Activated naive CD8-positive, alpha-beta T cell (primary cell): ENCODE results near the gene PXMP2.

Source experiments
- H3K27ac Mint-ChIP-seq: one replicate; pipeline ENCODE4 v1.8.0; 2021; ENCODE audit warnings: mixed read lengths
- H3K27me3 Mint-ChIP-seq: one replicate; pipeline ENCODE4 v1.8.0; 2021; ENCODE audit warnings: mixed read lengths
- H3K36me3 Mint-ChIP-seq: one replicate; pipeline ENCODE4 v1.8.0; 2021; ENCODE audit warnings: mixed read lengths
- H3K4me1 Mint-ChIP-seq: one replicate; pipeline ENCODE4 v1.8.0; 2021; ENCODE audit warnings: low read depth, mixed read lengths
- H3K4me3 Mint-ChIP-seq: one replicate; pipeline ENCODE4 v1.8.0; 2021; ENCODE audit warnings: mild to moderate bottlenecking, mixed read lengths
- H3K9me3 Mint-ChIP-seq: one replicate; pipeline ENCODE4 v1.8.0; 2021; ENCODE audit warnings: low read depth, mixed read lengths

The PXMP2 gene

DNA sequence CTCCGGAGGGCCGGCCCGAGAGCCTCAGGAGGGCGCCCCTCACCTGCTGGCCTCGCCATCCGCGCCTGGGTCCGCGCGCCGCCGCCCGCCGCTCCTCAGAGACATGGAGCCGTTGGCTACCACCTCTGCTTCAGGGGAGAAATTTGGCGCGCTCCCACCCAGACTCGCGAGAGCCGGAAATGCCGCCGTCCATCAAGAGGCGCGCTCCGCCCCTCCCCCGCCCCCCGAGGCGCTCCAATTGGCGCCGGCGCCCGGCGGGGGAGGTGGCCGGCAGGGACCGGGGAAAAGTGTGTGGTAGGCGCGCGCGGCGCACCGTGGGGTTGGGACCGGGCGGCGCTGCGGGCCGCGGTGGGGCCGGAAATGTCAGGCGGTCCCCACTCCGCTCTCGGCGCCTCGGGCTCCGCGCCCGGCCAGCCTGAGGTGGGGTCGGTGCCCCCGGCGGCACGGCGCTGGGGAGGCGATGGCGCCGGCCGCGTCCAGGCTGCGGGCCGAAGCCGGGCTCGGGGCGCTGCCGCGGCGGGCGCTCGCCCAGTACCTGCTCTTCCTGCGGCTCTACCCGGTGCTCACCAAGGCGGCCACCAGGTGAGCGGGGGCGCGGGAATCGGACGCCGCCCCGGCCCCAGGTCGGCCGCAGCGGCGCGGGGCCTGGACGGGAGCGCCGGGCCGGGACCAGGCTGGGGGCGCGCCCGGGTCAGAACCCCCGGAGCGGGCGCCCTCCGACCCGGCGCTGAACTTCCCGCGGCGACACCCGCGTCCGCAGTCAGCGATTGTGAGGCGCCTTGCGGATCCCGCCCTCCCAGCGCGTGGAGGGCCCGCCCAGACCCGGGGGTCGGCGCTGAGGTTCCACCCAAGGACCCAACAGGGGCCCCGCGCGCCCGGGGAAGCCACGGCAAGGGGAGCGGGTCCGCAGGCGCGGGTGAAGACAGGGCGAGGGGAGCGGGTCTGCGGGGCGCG lies at the start of gene PXMP2, which contains the start of gene POLE:
PXMP2 (plus strand) TSS at position 377 of the 954 bp plus-strand sequence; CDS start at position 461, 84 bp downstream.
POLE (minus strand) TSS at position 132 of the 954 bp plus-strand sequence; CDS start at position 105, 27 bp downstream.
- Mint-ChIP-seq H3K36me3 (peaks cover 4% of the 10 kb centered on the region), H3K27ac (peak within 1 kb of the TSS; percentile 41), H3K4me1 (peaks cover 23% of the 10 kb centered on the region), H3K4me3 (peak within 1 kb of the TSS; percentile 82), H3K27me3 (no peaks in the 10 kb centered on the region), H3K9me3 (no peaks in the 10 kb centered on the region)

DNA sequence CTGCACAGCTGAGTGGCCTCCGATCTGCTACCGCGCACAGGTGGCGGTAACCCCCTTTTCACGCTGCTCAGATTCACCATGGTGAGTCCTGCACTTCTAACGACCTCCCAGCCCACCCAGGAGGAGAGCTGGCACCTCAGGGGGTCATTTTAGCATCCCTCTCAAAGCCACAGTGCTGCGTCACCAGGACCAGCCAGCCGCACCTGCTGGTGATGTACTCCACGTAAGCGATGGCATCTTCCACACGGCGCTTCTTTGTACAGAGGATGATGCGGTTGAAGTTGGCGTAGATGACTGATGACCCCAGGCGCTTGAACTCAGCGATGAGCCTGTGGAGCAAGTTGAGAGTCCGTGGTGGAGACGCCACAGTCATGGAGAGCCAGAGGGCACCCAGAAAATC lies 49.6 kb upstream of the PXMP2 start:
- Mint-ChIP-seq H3K27me3 (no peaks in the 10 kb centered on the region), H3K36me3 (peaks cover 15% of the 10 kb centered on the region), H3K27ac (no peak overlapping the region), H3K4me1 (no peaks in the 10 kb centered on the region), H3K4me3 (no peak overlapping the region), H3K9me3 (no peaks in the 10 kb centered on the region)

DNA sequence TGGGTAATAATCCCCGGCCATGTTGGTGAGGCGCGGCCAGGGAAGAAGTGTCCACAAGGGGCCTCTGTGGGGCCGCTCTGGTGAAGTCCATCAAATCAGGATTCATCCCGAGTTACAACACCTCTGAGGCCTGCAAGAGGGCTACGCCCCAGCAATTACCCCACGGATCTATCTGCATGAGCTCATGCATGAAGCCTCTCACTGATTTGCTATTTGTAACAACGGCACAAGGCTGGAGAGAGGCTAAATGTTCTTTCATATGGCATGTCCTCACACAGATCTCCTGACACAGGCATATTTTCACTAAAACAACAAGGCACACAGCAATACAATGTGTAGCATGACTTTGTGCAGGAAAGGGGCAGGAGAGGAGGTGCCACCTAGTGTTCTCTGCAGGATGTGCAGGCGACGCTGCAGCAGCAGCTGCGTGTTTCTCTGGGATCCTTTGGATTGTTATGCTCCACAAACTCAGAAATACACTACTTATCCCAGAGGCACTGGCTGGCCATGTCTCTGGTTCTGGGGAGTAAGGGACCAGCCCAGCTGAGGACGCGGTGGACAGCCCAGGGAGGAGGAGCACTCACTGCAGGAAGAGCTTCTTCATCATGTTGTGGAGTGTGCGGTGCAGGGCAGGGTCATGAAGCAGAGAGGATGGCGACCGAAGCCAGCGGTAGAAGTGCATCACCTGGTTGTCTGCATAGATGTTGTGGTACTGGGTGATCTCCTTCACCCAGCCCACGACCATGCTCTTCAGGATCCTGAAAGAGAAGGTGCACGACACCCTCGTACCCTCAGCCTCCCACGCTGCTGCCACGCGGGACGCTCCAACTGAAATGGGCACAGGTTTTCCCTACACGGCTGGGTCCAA lies 48.6 kb upstream of the PXMP2 start:
- H3K36me3 Mint-ChIP-seq, result peaks cover 12% of the 10 kb centered on the region
- no peak overlapping the region for H3K4me3 Mint-ChIP-seq
- H3K9me3 Mint-ChIP-seq, result no peaks in the 10 kb centered on the region
- no peaks in the 10 kb centered on the region for H3K27me3 Mint-ChIP-seq
- no peaks in the 10 kb centered on the region for H3K4me1 Mint-ChIP-seq
- no peak overlapping the region for H3K27ac Mint-ChIP-seq

DNA sequence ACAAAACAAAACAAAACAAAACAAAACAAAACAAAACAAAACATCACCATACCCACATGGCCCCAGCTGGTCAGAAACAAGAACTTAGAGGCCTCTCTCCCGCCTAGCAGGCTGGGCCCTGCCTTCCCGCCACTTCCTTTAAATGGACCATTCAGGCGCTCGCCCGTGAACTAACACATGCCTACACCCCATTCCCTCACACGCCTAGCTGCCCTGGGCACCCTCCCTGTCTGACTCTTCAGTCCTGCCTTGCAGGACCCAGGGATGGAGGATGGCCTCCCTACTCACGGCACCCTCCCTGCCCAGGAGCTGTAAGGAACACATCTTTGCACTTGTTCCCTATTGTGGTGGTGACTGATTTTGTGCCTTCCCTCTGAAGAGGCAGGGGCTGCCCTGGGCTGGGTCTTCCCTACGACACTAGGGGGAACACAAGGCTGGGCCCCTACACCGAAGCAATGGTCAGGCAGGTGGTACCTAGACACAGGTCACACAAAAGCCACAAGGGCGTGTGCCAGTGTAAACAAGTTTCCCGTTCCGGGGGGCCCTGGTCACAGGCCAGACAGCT lies 47.3 kb upstream of the PXMP2 start:
- Mint-ChIP-seq H3K4me3 (no peak overlapping the region), H3K27ac (no peak overlapping the region), H3K36me3 (peaks cover 11% of the 10 kb centered on the region), H3K9me3 (no peaks in the 10 kb centered on the region), H3K27me3 (no peaks in the 10 kb centered on the region), H3K4me1 (no peaks in the 10 kb centered on the region)

DNA sequence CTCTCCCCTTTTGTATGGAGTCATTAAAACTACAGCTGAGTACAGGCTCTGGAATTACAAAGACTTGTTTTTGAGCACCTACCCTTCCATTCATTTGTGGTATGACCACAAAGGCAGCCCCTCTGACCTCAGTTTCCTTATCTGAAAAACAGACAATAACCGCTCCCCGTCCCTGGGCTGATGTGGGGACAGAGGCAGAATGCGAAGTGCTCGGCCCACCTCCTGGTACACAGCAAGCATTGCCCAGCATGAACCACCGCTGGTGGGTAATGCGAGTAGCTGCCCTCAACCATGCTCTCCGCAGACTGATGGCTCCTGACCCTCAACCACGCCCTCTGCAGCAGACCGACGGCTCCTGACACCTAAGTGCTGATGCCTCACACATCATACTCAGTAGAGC lies 46.5 kb upstream of the PXMP2 start:
- no peak overlapping the region for H3K4me3 Mint-ChIP-seq
- H3K27me3 Mint-ChIP-seq, result no peaks in the 10 kb centered on the region
- H3K9me3 Mint-ChIP-seq, result no peaks in the 10 kb centered on the region
- peaks cover 10% of the 10 kb centered on the region for H3K36me3 Mint-ChIP-seq
- H3K27ac Mint-ChIP-seq, result no peak overlapping the region
- H3K4me1 Mint-ChIP-seq, result no peaks in the 10 kb centered on the region

DNA sequence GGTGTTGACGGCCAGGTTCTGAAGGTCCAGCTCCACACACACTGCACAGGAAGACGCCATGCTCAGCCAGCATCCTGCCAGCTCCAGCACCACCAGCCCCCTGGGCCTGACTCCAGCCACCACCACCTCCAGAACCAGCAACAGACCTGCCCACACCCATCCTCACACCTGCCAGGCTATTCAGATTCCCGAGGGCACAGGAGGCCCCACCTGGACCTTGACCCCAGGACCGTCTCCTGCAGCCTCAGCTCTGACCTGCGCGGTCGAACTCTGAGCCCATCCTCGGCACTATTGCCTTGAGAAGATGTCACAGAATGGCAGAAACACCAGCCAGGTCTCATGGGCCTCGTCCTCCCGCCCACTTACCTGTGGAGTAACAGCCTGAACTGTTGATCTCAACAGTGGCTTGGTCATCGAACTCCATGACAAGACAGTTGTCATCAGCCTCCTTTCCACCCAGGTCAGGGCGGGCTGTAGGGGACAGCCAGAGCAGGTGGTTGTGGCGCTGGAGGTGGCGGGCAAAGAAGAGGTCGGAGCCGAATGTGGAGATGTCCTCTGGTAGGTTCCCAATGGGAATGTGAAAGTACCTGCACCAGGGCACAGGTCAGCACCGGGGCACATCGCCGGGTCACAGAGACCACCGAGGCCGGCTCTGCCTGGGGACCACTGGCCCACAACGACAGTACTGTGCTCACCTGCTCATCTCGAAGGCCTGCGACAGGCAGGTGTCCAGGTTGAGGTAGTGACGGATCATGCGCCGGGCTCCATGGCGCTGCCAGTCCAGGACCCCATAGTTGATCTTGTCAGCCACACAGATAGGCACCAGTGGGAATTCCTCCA lies 45.4 kb upstream of the PXMP2 start:
- Mint-ChIP-seq H3K4me1 (no peaks in the 10 kb centered on the region), H3K27me3 (no peaks in the 10 kb centered on the region), H3K9me3 (no peaks in the 10 kb centered on the region), H3K36me3 (peaks cover 11% of the 10 kb centered on the region), H3K27ac (no peak overlapping the region), H3K4me3 (no peak overlapping the region)

DNA sequence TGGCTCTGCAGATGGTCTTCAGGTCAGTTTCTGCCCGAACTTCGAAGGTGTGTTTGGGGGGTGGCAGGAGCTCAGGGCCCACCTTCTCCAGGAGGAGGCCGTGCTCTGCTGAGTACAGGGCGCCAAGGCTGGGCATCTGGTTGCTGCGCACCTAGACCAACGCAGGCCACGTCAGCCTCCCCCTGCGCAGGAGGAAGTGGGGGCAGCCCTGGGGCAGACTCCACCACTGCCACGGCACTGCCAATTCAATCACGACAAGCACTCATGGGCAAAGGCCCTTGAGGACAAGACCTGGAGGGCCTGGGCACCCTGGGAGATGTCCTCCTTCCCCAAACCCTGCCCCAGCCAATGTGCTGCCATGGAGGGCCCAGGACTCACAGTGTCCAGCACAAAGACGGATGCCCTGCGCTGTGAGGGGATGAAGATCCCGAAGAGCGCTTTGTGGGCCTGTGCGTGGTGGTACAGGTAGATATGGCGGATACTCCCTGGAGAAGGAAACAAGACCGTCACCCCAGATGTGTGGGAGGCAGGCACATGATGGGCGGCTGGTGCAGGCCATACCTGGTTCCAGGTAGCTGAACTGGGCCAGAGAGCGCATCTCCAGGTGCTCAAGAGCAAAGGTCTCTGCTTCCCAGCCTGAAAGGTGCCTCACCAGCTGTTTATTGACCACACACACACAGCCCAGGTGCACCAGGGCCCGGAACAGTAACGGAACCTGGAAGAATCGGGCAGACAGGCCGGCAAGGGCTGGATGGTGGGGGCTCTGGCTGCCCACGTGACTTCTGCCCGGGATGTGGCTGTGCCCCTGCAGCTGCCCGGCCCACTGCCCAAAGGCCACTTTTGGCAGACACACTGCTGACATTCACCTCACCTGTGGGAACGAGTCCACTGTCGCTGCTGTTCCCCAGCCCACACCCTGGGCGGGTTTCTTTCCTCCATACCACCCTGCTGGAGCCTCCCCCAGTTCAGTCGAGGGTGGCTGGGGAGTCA lies 44.2 kb upstream of the PXMP2 start:
- H3K27me3 Mint-ChIP-seq, result no peaks in the 10 kb centered on the region
- peaks cover 10% of the 10 kb centered on the region for H3K36me3 Mint-ChIP-seq
- H3K9me3 Mint-ChIP-seq, result no peaks in the 10 kb centered on the region
- no peaks in the 10 kb centered on the region for H3K4me1 Mint-ChIP-seq
- H3K27ac Mint-ChIP-seq, result no peak overlapping the region
- H3K4me3 Mint-ChIP-seq, result no peak overlapping the region

DNA sequence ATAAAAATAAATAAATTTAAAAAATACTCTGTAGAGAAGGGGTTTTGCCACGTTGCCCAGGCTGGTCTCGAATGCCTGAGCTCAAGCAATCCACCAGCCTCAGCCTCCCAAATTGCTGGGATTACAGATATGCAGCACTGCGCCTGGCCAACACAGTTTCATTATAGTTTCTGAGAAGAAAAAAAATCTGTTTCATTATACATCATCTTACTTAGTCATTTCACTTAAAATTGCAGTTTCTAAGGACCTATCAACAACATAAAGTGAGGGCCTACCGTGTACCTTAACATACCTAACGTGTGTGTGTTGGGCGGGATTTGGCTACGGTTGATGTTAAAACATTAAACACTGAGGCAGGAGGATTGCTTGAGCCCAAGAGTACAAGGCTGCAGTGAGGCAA lies 40.5 kb upstream of the PXMP2 start:
- Mint-ChIP-seq H3K9me3 (no peaks in the 10 kb centered on the region), H3K27me3 (no peaks in the 10 kb centered on the region), H3K27ac (no peak overlapping the region), H3K36me3 (peaks cover 7% of the 10 kb centered on the region), H3K4me3 (no peak overlapping the region), H3K4me1 (no peaks in the 10 kb centered on the region)

DNA sequence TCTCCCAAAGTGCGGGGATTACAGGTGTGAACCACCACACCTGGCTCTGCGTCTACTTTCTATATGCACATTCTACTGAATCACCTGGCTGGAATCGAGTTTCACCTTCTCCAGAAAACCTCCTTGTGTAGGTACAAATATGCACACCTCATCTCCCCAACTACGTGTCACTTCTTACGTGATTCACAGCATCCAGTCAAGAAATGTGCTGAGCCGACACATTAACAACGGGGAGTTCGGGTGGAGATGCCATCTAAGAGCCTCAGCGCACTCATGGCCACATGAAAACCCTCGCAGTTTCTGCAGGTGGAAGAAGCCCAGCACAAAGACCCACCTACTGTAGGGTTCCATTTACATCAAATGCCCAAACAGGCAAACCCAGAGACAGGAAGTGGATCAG lies 39.5 kb upstream of the PXMP2 start:
- Mint-ChIP-seq H3K4me3 (no peak overlapping the region), H3K4me1 (no peaks in the 10 kb centered on the region), H3K9me3 (no peaks in the 10 kb centered on the region), H3K27ac (no peak overlapping the region), H3K36me3 (peaks cover 10% of the 10 kb centered on the region), H3K27me3 (no peaks in the 10 kb centered on the region)

DNA sequence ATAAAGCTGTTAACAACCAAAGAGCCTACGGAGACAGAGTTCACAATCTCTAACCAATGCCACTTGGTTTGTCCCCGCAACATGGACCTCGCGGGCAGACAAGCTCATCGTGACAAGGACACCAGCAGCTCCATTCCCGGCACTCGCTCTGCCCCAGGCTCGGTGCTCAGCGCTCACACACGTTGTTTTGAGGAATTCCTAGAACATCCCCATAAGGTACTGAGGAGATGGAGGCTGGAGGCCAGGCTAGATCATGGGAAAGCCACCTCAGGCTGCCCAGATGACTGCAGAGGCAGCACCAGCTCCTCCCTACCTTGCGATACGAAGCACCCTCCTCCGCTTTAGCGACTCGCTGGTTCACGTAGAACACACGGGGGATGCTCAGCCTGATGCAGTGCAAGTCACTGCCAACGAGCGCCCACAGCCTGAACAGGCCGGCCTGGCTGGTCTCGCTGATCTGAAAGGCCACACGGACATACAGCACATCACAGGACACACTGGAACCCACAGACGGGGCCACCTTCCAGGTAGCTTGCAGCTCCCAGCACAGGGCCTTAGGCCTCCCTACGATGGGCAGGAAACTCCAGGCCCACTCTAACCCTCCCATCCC lies 38.7 kb upstream of the PXMP2 start:
- no peaks in the 10 kb centered on the region for H3K4me1 Mint-ChIP-seq
- no peaks in the 10 kb centered on the region for H3K9me3 Mint-ChIP-seq
- no peak overlapping the region for H3K4me3 Mint-ChIP-seq
- H3K36me3 Mint-ChIP-seq, result peaks cover 12% of the 10 kb centered on the region
- no peaks in the 10 kb centered on the region for H3K27me3 Mint-ChIP-seq
- no peak overlapping the region for H3K27ac Mint-ChIP-seq

DNA sequence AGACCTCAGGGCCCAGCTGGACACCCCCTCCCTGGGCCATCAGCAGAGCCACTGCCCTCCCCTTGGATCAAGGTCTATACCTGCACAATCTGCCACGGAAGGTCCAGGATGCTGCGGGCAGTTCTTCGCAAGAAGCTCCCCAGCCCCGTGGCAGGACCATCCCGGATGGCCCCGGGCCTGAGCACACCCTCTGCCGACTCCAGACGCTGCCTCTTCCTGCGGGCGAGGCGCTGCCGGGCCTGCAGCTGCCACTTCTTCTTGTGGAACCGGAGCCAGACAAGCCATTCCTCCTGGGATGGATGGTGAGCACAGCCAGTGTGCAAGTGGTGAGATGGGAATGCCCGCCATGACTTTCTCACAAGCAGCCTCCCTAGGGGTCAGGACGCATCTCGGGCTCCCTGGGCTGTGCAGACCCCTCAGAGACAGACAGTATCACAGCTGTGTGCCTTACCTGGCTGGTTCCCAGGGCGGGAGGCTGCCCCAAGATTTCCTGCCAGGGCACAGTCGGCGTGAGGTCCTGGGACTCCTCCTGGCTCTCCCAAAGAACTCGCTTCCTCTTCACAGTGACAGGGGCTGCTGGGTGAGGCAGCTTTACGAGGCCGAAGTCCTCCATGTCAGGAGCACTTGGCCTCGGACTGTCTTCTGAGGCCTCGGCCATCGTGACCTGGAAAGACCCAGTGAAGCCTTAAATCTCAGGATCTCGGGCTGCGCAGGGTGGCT lies 38.0 kb upstream of the PXMP2 start:
- Mint-ChIP-seq H3K9me3 (no peaks in the 10 kb centered on the region), H3K27me3 (no peaks in the 10 kb centered on the region), H3K27ac (no peak overlapping the region), H3K4me1 (no peaks in the 10 kb centered on the region), H3K36me3 (peaks cover 12% of the 10 kb centered on the region), H3K4me3 (no peak overlapping the region)

DNA sequence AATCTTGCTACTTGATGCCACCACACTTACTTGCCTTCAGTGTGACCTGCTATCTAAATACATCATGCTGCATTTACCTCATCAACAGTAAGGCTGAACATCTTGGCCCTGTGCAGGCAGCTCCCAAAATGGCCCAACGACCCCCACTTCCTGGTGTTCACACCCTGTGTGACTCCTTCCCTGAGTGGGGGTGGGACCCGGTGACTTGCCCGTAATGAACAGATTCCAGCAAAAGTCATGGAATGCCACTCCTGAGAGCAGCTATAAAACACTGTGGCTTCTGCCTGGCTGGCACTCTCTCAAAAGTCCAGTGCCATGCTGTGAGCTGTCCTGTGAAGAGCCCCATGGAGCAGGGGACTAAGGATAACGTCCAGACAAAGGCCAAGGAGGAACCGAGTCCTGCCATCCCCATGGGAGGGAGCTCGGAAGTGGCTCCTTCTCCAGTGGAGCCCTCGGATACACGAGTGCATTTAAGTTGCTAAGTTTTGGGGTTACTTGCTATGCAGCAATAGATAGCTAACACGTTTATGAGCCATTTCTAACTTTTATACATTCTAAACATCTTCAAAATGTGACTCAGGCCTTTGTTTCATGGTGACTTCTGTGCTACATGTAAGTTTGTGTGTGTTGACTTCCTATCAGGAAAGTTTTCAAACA lies 35.8 kb upstream of the PXMP2 start:
- no peak overlapping the region for H3K27ac Mint-ChIP-seq
- no peaks in the 10 kb centered on the region for H3K27me3 Mint-ChIP-seq
- H3K9me3 Mint-ChIP-seq, result no peaks in the 10 kb centered on the region
- H3K4me3 Mint-ChIP-seq, result no peak overlapping the region
- no peaks in the 10 kb centered on the region for H3K4me1 Mint-ChIP-seq
- peaks cover 13% of the 10 kb centered on the region for H3K36me3 Mint-ChIP-seq
